ENCODE data around the gene TMEFF2.

DNA sequence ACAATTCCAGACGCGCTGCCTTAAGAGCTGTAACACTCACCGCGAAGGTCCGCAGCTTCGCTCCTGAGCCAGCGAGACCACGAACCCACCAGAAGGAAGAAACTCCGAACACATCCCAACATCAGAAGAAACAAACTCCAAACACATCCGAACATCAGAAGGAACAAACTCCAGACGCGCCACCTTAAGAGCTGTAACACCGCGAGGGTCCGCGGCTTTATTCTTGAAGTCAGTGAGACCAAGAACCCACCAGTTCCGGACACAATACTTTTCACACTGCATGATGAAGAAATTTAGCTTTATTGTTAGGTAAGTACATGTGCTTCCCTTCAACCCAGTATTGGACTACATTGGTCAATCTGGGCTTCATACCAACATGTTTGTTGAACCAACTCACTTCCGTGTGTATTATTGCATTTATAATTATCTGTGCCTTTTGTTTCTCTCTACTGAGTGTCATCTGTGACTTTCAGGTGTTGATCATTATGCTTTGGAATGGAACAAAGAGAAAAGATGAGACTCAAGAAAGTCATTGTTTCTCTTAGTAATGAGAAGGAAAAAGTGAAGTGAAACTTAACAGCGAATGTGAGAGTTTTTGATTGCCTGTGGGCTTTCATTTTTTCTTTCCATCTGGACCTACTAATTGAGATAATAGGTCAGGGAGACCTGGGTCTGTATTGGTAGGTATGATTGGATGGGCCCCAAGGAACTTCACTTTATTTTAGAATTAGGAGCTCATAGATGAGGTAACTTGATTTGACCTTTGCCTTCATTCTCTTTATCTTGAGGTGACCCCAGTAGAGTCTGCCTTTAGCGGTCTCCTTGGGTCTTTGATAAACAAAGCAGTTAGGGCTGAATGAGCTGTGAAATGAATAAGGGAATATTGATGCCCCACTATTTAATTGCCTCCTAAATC, 271.7 kb downstream of the TMEFF2 start:
- TF ChIP-seq, protein P1, sequence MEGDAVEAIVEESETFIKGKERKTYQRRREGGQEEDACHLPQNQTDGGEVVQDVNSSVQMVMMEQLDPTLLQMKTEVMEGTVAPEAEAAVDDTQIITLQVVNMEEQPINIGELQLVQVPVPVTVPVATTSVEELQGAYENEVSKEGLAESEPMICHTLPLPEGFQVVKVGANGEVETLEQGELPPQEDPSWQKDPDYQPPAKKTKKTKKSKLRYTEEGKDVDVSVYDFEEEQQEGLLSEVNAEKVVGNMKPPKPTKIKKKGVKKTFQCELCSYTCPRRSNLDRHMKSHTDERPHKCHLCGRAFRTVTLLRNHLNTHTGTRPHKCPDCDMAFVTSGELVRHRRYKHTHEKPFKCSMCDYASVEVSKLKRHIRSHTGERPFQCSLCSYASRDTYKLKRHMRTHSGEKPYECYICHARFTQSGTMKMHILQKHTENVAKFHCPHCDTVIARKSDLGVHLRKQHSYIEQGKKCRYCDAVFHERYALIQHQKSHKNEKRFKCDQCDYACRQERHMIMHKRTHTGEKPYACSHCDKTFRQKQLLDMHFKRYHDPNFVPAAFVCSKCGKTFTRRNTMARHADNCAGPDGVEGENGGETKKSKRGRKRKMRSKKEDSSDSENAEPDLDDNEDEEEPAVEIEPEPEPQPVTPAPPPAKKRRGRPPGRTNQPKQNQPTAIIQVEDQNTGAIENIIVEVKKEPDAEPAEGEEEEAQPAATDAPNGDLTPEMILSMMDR (IDR thresholded peaks at IDR 0.05; ENCODE audit: low read depth, low read length, missing input control) = no peak
- TF ChIP-seq, protein P2, sequence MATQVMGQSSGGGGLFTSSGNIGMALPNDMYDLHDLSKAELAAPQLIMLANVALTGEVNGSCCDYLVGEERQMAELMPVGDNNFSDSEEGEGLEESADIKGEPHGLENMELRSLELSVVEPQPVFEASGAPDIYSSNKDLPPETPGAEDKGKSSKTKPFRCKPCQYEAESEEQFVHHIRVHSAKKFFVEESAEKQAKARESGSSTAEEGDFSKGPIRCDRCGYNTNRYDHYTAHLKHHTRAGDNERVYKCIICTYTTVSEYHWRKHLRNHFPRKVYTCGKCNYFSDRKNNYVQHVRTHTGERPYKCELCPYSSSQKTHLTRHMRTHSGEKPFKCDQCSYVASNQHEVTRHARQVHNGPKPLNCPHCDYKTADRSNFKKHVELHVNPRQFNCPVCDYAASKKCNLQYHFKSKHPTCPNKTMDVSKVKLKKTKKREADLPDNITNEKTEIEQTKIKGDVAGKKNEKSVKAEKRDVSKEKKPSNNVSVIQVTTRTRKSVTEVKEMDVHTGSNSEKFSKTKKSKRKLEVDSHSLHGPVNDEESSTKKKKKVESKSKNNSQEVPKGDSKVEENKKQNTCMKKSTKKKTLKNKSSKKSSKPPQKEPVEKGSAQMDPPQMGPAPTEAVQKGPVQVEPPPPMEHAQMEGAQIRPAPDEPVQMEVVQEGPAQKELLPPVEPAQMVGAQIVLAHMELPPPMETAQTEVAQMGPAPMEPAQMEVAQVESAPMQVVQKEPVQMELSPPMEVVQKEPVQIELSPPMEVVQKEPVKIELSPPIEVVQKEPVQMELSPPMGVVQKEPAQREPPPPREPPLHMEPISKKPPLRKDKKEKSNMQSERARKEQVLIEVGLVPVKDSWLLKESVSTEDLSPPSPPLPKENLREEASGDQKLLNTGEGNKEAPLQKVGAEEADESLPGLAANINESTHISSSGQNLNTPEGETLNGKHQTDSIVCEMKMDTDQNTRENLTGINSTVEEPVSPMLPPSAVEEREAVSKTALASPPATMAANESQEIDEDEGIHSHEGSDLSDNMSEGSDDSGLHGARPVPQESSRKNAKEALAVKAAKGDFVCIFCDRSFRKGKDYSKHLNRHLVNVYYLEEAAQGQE (IDR thresholded peaks at IDR 0.05) = no peak
- TF ChIP-seq SP1 (IDR thresholded peaks at IDR 0.05) = no peak
- no peak for TF ChIP-seq JUND (IDR thresholded peaks at IDR 0.05)
- TF ChIP-seq, protein P3, sequence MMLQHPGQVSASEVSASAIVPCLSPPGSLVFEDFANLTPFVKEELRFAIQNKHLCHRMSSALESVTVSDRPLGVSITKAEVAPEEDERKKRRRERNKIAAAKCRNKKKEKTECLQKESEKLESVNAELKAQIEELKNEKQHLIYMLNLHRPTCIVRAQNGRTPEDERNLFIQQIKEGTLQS (IDR thresholded peaks at IDR 0.05) = no peak
- TF ChIP-seq TAF1 (conservative IDR thresholded peaks at IDR 0.05) = no peak
- TF ChIP-seq GABPA (IDR thresholded peaks at IDR 0.05 in 1 of 2, conservative IDR thresholded peaks at IDR 0.05 in 1 of 2) = no peak
- no peak for TF ChIP-seq NR2F2 (IDR thresholded peaks at IDR 0.05)
- TF ChIP-seq, protein P4, sequence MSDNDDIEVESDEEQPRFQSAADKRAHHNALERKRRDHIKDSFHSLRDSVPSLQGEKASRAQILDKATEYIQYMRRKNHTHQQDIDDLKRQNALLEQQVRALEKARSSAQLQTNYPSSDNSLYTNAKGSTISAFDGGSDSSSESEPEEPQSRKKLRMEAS (IDR thresholded peaks at IDR 0.05) = no peak
- no peak for TF ChIP-seq YY1 (IDR thresholded peaks at IDR 0.05)
- TF ChIP-seq RAD21 (IDR thresholded peaks at IDR 0.05) = no peak
- TF ChIP-seq, protein P5, sequence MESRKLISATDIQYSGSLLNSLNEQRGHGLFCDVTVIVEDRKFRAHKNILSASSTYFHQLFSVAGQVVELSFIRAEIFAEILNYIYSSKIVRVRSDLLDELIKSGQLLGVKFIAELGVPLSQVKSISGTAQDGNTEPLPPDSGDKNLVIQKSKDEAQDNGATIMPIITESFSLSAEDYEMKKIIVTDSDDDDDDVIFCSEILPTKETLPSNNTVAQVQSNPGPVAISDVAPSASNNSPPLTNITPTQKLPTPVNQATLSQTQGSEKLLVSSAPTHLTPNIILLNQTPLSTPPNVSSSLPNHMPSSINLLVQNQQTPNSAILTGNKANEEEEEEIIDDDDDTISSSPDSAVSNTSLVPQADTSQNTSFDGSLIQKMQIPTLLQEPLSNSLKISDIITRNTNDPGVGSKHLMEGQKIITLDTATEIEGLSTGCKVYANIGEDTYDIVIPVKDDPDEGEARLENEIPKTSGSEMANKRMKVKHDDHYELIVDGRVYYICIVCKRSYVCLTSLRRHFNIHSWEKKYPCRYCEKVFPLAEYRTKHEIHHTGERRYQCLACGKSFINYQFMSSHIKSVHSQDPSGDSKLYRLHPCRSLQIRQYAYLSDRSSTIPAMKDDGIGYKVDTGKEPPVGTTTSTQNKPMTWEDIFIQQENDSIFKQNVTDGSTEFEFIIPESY (IDR thresholded peaks at IDR 0.05) = no peak
- no peak for TF ChIP-seq HNF4A (conservative IDR thresholded peaks at IDR 0.05)
- no peak for TF ChIP-seq FOXA1 (IDR thresholded peaks at IDR 0.05)
